ENCODE results near the gene ACTA2.

The ACTA2 gene

GRCh38 chr10:88918191-88918905 is 34.2 kb downstream of the ACTA2 start:
- H3K27ac ChIP-seq (ENCODE audit: low read length) = no peak overlapping the region
- H3K27me3 ChIP-seq (ENCODE audit: low read depth, low read length) = no peaks in the 10 kb centered on the region
- H3K4me3 ChIP-seq (ENCODE audit: low read depth in 1 of 2, low read length in 2 of 2) = no peak overlapping the region
- H3K4me1 ChIP-seq (ENCODE audit: control insufficient read depth in 1 of 2, insufficient read depth in 2 of 2, low read length in 2 of 2) = peaks cover 4% of the 10 kb centered on the region in 2 donors
- H3K9me3 ChIP-seq (ENCODE audit: control insufficient read depth in 1 of 2, low read length in 2 of 2) = no peaks in the 10 kb centered on the region
- H3K36me3 ChIP-seq (ENCODE audit: control insufficient read depth in 1 of 2, insufficient read depth in 2 of 2, low read length in 2 of 2) = peaks cover 0 to 4% of the 10 kb centered on the region in 2 donors

- peaks cover 0 to 4% of the 10 kb centered on the region in 2 donors for H3K36me3 ChIP-seq (ENCODE audit: control insufficient read depth in 1 of 2, insufficient read depth in 2 of 2, low read length in 2 of 2)
- H3K4me1 ChIP-seq (ENCODE audit: control insufficient read depth in 1 of 2, insufficient read depth in 2 of 2, low read length in 2 of 2) = peaks cover 4% of the 10 kb centered on the region in 2 donors
- no peaks in the 10 kb centered on the region for H3K9me3 ChIP-seq (ENCODE audit: control insufficient read depth in 1 of 2, low read length in 2 of 2)
- H3K4me3 ChIP-seq (ENCODE audit: low read depth in 1 of 2, low read length in 2 of 2) = no peak overlapping the region
- H3K27ac ChIP-seq (ENCODE audit: low read length) = no peak overlapping the region
- H3K27me3 ChIP-seq (ENCODE audit: low read depth, low read length) = no peaks in the 10 kb centered on the region
These were observed 35.6 kb downstream of the ACTA2 start for GRCh38 chr10:88916986-88917385.

- H3K4me1 ChIP-seq (ENCODE audit: control insufficient read depth in 1 of 2, insufficient read depth in 2 of 2, low read length in 2 of 2) = peaks cover 4% of the 10 kb centered on the region in 2 donors
- no peaks in the 10 kb centered on the region for H3K9me3 ChIP-seq (ENCODE audit: control insufficient read depth in 1 of 2, low read length in 2 of 2)
- peaks cover 0 to 4% of the 10 kb centered on the region in 2 donors for H3K36me3 ChIP-seq (ENCODE audit: control insufficient read depth in 1 of 2, insufficient read depth in 2 of 2, low read length in 2 of 2)
- no peaks in the 10 kb centered on the region for H3K27me3 ChIP-seq (ENCODE audit: low read depth, low read length)
- H3K27ac ChIP-seq (ENCODE audit: low read length) = no peak overlapping the region
- H3K4me3 ChIP-seq (ENCODE audit: low read depth in 1 of 2, low read length in 2 of 2) = no peak overlapping the region
These were observed 36.3 kb downstream of the ACTA2 start for GRCh38 chr10:88916231-88916630.

DNA sequence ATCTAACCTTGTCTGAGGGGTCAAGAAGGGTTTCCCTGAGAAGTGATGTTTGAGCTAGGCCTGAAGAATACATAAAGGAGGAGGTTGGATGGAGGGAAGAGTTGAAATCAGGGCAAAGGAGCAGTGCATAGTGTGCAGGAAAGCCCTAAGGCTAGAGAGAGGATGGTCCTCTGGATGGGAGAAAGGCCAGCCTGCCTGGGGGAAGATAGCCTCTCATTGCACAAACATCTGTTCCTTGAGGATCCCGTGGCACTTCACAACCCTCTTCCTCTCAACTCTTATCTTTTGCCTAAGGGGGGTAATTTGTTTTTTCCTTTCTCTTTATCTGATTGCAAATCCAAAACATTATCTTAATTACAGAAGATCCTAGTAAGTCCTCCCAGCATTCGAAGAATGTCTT is 36.8 kb downstream of the ACTA2 start:
- Histone ChIP-seq H3K36me3 (ENCODE audit: control insufficient read depth in 1 of 2, insufficient read depth in 2 of 2, low read length in 2 of 2) (peaks cover 0 to 4% of the 10 kb centered on the region in 2 donors), H3K27ac (ENCODE audit: low read length) (no peak overlapping the region), H3K4me1 (ENCODE audit: control insufficient read depth in 1 of 2, insufficient read depth in 2 of 2, low read length in 2 of 2) (peaks cover 4% of the 10 kb centered on the region in 2 donors), H3K27me3 (ENCODE audit: low read depth, low read length) (no peaks in the 10 kb centered on the region), H3K4me3 (ENCODE audit: low read depth in 1 of 2, low read length in 2 of 2) (no peak overlapping the region), H3K9me3 (ENCODE audit: control insufficient read depth in 1 of 2, low read length in 2 of 2) (no peaks in the 10 kb centered on the region)

DNA sequence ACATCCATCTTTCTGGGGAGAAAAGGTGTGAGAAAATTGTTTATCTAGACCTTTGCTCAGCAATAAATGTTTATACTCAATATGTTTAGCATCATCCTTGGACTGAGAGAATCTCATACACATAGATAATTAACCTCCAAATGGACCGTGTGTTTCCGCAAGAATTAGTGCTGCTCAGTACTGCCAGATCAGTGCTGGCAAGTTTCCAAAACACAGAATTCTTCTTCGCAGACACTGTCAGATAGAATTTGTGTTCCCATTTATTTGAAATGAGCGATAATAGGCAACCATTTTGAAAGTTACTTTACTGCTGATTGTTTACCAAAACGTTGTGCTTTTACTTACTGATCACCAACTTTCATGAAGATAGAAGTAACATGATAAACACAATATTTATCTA is 38.8 kb downstream of the ACTA2 start:
- Histone ChIP-seq H3K36me3 (ENCODE audit: control insufficient read depth in 1 of 2, insufficient read depth in 2 of 2, low read length in 2 of 2) (peaks cover 0 to under 1% of the 10 kb centered on the region in 2 donors), H3K27me3 (ENCODE audit: low read depth, low read length) (no peaks in the 10 kb centered on the region), H3K4me1 (ENCODE audit: control insufficient read depth in 1 of 2, insufficient read depth in 2 of 2, low read length in 2 of 2) (peaks cover 4% of the 10 kb centered on the region in 2 donors), H3K4me3 (ENCODE audit: low read depth in 1 of 2, low read length in 2 of 2) (no peak overlapping the region), H3K9me3 (ENCODE audit: control insufficient read depth in 1 of 2, low read length in 2 of 2) (no peaks in the 10 kb centered on the region), H3K27ac (ENCODE audit: low read length) (no peak overlapping the region)

GRCh38 chr10:88913127-88913526 is 39.4 kb downstream of the ACTA2 start:
- Histone ChIP-seq H3K27me3 (ENCODE audit: low read depth, low read length) (no peaks in the 10 kb centered on the region), H3K27ac (ENCODE audit: low read length) (no peak overlapping the region), H3K4me3 (ENCODE audit: low read depth in 1 of 2, low read length in 2 of 2) (no peak overlapping the region), H3K9me3 (ENCODE audit: control insufficient read depth in 1 of 2, low read length in 2 of 2) (no peaks in the 10 kb centered on the region), H3K36me3 (ENCODE audit: control insufficient read depth in 1 of 2, insufficient read depth in 2 of 2, low read length in 2 of 2) (peaks cover 0 to 4% of the 10 kb centered on the region in 2 donors), H3K4me1 (ENCODE audit: control insufficient read depth in 1 of 2, insufficient read depth in 2 of 2, low read length in 2 of 2) (peaks cover 4% of the 10 kb centered on the region in 2 donors)

GRCh38 chr10:88911851-88912250 is 40.7 kb downstream of the ACTA2 start:
- Histone ChIP-seq H3K4me1 (ENCODE audit: control insufficient read depth in 1 of 2, insufficient read depth in 2 of 2, low read length in 2 of 2) (peaks cover 4% of the 10 kb centered on the region in 2 donors), H3K9me3 (ENCODE audit: control insufficient read depth in 1 of 2, low read length in 2 of 2) (no peaks in the 10 kb centered on the region), H3K27ac (ENCODE audit: low read length) (no peak overlapping the region), H3K36me3 (ENCODE audit: control insufficient read depth in 1 of 2, insufficient read depth in 2 of 2, low read length in 2 of 2) (peaks cover 0 to 4% of the 10 kb centered on the region in 2 donors), H3K27me3 (ENCODE audit: low read depth, low read length) (no peaks in the 10 kb centered on the region), H3K4me3 (ENCODE audit: low read depth in 1 of 2, low read length in 2 of 2) (no peak overlapping the region)

GRCh38 chr10:88911116-88911515 is 41.5 kb downstream of the ACTA2 start:
- Histone ChIP-seq H3K4me3 (ENCODE audit: low read depth in 1 of 2, low read length in 2 of 2) (no peak overlapping the region), H3K9me3 (ENCODE audit: control insufficient read depth in 1 of 2, low read length in 2 of 2) (no peaks in the 10 kb centered on the region), H3K36me3 (ENCODE audit: control insufficient read depth in 1 of 2, insufficient read depth in 2 of 2, low read length in 2 of 2) (peaks cover 0 to 4% of the 10 kb centered on the region in 2 donors), H3K4me1 (ENCODE audit: control insufficient read depth in 1 of 2, insufficient read depth in 2 of 2, low read length in 2 of 2) (peaks cover 4% of the 10 kb centered on the region in 2 donors), H3K27ac (ENCODE audit: low read length) (no peak overlapping the region), H3K27me3 (ENCODE audit: low read depth, low read length) (no peaks in the 10 kb centered on the region)

DNA sequence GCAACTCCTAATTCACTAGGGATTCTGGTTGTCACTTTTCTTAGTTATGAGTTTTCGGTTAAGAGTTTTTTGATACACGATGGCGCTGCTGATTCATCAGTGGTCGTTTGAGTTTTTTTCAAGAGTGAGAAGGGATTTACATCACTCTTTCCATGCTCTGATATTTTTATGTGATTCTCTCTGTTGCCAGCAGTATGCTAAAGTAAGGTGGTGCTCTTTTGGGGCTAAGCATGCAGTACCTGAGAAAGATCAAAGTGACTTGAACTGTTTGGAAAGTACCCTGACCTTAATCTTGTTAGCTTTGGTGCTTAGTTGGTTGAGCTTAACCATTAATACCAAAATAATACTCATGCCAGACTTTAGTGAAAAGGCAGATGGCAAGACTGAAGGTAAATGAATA is 44.4 kb downstream of the ACTA2 start:
- H3K4me1 ChIP-seq (ENCODE audit: control insufficient read depth in 1 of 2, insufficient read depth in 2 of 2, low read length in 2 of 2) = no peaks in the 10 kb centered on the region
- H3K27me3 ChIP-seq (ENCODE audit: low read depth, low read length) = no peaks in the 10 kb centered on the region
- H3K4me3 ChIP-seq (ENCODE audit: low read depth in 1 of 2, low read length in 2 of 2) = no peak overlapping the region
- no peak overlapping the region for H3K27ac ChIP-seq (ENCODE audit: low read length)
- peaks cover 5 to 12% of the 10 kb centered on the region in 2 donors for H3K36me3 ChIP-seq (ENCODE audit: control insufficient read depth in 1 of 2, insufficient read depth in 2 of 2, low read length in 2 of 2)
- no peaks in the 10 kb centered on the region for H3K9me3 ChIP-seq (ENCODE audit: control insufficient read depth in 1 of 2, low read length in 2 of 2)

DNA sequence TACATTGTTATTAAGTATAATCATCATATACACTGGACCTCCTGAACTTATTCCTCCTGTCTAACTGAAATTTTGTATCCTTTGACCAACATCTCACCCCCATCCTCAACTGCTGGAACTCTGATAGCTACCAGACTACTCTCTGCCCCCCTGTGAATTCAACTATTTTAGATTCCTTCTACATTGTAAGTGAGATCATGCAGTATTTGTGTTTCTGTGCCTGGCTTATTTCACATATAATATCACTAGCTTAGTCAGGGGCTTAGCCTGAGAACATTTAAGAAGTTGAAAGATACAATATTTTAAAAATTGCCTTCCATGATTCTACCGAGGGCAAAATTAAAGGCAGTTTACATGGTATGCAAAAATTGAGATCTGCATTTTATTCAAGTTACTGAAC is 45.7 kb downstream of the ACTA2 start:
- Histone ChIP-seq H3K27ac (ENCODE audit: low read length) (no peak overlapping the region), H3K36me3 (ENCODE audit: control insufficient read depth in 1 of 2, insufficient read depth in 2 of 2, low read length in 2 of 2) (peaks cover 5 to 12% of the 10 kb centered on the region in 2 donors), H3K27me3 (ENCODE audit: low read depth, low read length) (no peaks in the 10 kb centered on the region), H3K4me1 (ENCODE audit: control insufficient read depth in 1 of 2, insufficient read depth in 2 of 2, low read length in 2 of 2) (no peaks in the 10 kb centered on the region), H3K4me3 (ENCODE audit: low read depth in 1 of 2, low read length in 2 of 2) (no peak overlapping the region), H3K9me3 (ENCODE audit: control insufficient read depth in 1 of 2, low read length in 2 of 2) (no peaks in the 10 kb centered on the region)

- Histone ChIP-seq H3K4me3 (ENCODE audit: low read depth in 1 of 2, low read length in 2 of 2) (no peak overlapping the region), H3K27ac (ENCODE audit: low read length) (peak overlapping the region; percentile 0), H3K27me3 (ENCODE audit: low read depth, low read length) (no peaks in the 10 kb centered on the region), H3K9me3 (ENCODE audit: control insufficient read depth in 1 of 2, low read length in 2 of 2) (no peaks in the 10 kb centered on the region), H3K4me1 (ENCODE audit: control insufficient read depth in 1 of 2, insufficient read depth in 2 of 2, low read length in 2 of 2) (peaks cover 5 to 10% of the 10 kb centered on the region in 2 donors), H3K36me3 (ENCODE audit: control insufficient read depth in 1 of 2, insufficient read depth in 2 of 2, low read length in 2 of 2) (peaks cover 5 to 11% of the 10 kb centered on the region in 2 donors)
These were observed 48.9 kb downstream of the ACTA2 start for GRCh38 chr10:88903715-88904114.
